Measurements from ENCODE around the gene SMAD6. TPM values are rescaled to one million over a fixed set of nuclear protein-coding genes. Genes with fewer than 3 reads are reported as not detected.
A peak's percentile ranks its signal among the peaks of the same experiment; 100 is the strongest.

Gene SMAD6
- total and polyA plus RNA-seq, 9 of the 15 experiments (the other 6 are each of a cell fraction or from before 2014, with no cell fraction given): 0.10 to 15.5 (median 3.7) TPM

DNA sequence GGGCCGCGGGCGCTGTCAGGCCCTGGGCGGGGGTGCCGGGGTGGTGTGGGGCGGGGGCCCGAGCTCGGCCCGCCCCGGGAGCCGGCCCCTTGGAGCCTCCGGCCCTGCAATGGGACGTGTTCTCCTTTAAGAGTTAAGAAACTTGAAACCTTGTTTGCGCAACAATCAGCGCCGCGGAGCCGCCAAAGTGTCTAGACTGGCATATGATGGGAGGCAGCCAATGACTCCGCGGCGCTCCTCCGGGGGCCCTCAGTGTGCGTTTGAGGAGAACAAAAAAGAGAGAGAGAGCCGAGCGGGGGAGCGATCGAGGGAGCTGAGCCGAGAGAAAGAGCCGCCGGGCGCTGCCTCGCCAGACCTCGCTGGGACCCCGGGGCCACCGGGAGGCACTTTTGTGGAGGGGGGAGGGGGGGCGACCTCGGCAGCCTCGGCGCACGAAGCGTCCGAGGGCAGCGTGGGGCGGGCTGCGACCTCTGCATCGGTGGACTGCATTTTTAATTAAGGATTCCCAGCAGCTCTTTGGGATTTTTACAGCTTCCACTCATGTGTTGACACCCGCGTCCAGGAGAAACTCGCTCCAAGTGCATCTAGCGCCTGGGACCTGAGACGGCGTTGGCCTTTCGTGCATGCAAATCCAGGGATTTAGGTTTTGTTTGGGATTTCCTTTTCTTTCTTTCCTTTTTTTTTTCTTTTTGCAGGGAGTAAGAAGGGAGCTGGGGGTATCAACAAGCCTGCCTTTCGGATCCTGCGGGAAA is at the start of gene SMAD6 (continued):
- TF ChIP-seq UBTF (IDR thresholded peaks at IDR 0.05; ENCODE audit: borderline replicate concordance in 1 of 2, low read depth in 2 of 2, low read length in 2 of 2): 0 out of 4 replicates have a peak, but pooled peaks of 1 of the 2 experiments have one; percentile 63
- TF ChIP-seq U2AF2 (optimal IDR thresholded peaks at IDR 0.05; ENCODE audit: low read depth, low read length): no peak
- TF ChIP-seq BMI1 (IDR thresholded peaks at IDR 0.05; ENCODE audit: low read length): no peak
- TF ChIP-seq VEZF1 (CRISPR knock-in tag; IDR thresholded peaks at IDR 0.05): peak; percentile 78
- TF ChIP-seq, protein P1, sequence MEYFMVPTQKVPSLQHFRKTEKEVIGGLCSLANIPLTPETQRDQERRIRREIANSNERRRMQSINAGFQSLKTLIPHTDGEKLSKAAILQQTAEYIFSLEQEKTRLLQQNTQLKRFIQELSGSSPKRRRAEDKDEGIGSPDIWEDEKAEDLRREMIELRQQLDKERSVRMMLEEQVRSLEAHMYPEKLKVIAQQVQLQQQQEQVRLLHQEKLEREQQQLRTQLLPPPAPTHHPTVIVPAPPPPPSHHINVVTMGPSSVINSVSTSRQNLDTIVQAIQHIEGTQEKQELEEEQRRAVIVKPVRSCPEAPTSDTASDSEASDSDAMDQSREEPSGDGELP (CRISPR knock-in tag; IDR thresholded peaks at IDR 0.05; ENCODE audit: borderline replicate concordance): peak; percentile 30; the same call in 1 of the 2 replicates
- peak in 1 of 3 experiments; percentile 6; a peak in 1 of 6 replicates for TF ChIP-seq ZBTB11 (CRISPR knock-in tag; IDR thresholded peaks at IDR 0.05)
- no peak for TF ChIP-seq PTRF (tag; IDR thresholded peaks at IDR 0.05)
- TF ChIP-seq ZNF589 (CRISPR knock-in tag; IDR thresholded peaks at IDR 0.05; ENCODE audit: low read depth): no peak
- TF ChIP-seq ZNF143 (CRISPR knock-in tag; IDR thresholded peaks at IDR 0.05): no peak
- no peak for TF ChIP-seq BRCA1 (IDR thresholded peaks at IDR 0.05)
- no peak for TF ChIP-seq BRCA1 (CRISPR knock-in tag; IDR thresholded peaks at IDR 0.05)
- no peak for TF ChIP-seq SMAD3 (CRISPR knock-in tag; conservative IDR thresholded peaks at IDR 0.05)
- TF ChIP-seq MAFG (tag; conservative IDR thresholded peaks at IDR 0.05): no peak
- TF ChIP-seq, protein P2, sequence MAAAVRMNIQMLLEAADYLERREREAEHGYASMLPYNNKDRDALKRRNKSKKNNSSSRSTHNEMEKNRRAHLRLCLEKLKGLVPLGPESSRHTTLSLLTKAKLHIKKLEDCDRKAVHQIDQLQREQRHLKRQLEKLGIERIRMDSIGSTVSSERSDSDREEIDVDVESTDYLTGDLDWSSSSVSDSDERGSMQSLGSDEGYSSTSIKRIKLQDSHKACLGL (CRISPR knock-in tag; IDR thresholded peaks at IDR 0.05; ENCODE audit: borderline replicate concordance, poor library complexity, severe bottlenecking): no peak
- no peak for TF ChIP-seq ZNF253 (CRISPR knock-in tag; conservative IDR thresholded peaks at IDR 0.05)
- TF ChIP-seq ARID1B (IDR thresholded peaks at IDR 0.05): no peak; the same call in 1 of the 2 replicates
- TF ChIP-seq FOXK1 (CRISPR knock-in tag; IDR thresholded peaks at IDR 0.05; ENCODE audit: borderline replicate concordance): no peak
- TF ChIP-seq ZFX (CRISPR knock-in tag; IDR thresholded peaks at IDR 0.05): no peak

Data from K562 (cell line).